NB4 (cell line): ENCODE measurements around the gene SMYD3.

ENCODE experiments used
- DNase-seq: peaks from one replicate; pipeline ENCODE4 v3.0.0; 2010; ENCODE audit warnings: low read depth
- H3K4me3 ChIP-seq: one replicate; pipeline ENCODE4 v1.5.1; 2011; ENCODE audit warnings: mild to moderate bottlenecking, low read depth, low read length, moderate library complexity
- MYC ChIP-seq: IDR thresholded peaks from 2 replicates; pipeline ENCODE4 v1.6.1; 2011; ENCODE audit warnings: low read depth, low read length
- POLR2A ChIP-seq: IDR thresholded peaks from 2 replicates; pipeline ENCODE4 v1.6.1; 2011; ENCODE audit warnings: mild to moderate bottlenecking; ENCODE audit not compliant: insufficient read length; ENCODE audit errors: extremely low read depth
- TF ChIP-seq, protein P1 (sequence below): IDR thresholded peaks from one replicate; pipeline ENCODE4 v1.5.1; 2012; ENCODE audit warnings: low read depth, low read length
- TF ChIP-seq, protein P2 (sequence below): IDR thresholded peaks from 2 replicates; pipeline ENCODE4 v1.6.1; 2011; ENCODE audit warnings: low read depth, low read length

SMYD3 gene

GRCh38 chr1:245986404-245987218, 520.5 kb downstream of the SMYD3 start:
- TF ChIP-seq, protein P1, sequence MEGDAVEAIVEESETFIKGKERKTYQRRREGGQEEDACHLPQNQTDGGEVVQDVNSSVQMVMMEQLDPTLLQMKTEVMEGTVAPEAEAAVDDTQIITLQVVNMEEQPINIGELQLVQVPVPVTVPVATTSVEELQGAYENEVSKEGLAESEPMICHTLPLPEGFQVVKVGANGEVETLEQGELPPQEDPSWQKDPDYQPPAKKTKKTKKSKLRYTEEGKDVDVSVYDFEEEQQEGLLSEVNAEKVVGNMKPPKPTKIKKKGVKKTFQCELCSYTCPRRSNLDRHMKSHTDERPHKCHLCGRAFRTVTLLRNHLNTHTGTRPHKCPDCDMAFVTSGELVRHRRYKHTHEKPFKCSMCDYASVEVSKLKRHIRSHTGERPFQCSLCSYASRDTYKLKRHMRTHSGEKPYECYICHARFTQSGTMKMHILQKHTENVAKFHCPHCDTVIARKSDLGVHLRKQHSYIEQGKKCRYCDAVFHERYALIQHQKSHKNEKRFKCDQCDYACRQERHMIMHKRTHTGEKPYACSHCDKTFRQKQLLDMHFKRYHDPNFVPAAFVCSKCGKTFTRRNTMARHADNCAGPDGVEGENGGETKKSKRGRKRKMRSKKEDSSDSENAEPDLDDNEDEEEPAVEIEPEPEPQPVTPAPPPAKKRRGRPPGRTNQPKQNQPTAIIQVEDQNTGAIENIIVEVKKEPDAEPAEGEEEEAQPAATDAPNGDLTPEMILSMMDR, result no peak
- TF ChIP-seq POLR2A (no peak), MYC (no peak)
- TF ChIP-seq, protein P2, sequence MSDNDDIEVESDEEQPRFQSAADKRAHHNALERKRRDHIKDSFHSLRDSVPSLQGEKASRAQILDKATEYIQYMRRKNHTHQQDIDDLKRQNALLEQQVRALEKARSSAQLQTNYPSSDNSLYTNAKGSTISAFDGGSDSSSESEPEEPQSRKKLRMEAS, result no peak
- DNase-seq, result peak; percentile 10
- no peak overlapping the region for H3K4me3 ChIP-seq

DNA sequence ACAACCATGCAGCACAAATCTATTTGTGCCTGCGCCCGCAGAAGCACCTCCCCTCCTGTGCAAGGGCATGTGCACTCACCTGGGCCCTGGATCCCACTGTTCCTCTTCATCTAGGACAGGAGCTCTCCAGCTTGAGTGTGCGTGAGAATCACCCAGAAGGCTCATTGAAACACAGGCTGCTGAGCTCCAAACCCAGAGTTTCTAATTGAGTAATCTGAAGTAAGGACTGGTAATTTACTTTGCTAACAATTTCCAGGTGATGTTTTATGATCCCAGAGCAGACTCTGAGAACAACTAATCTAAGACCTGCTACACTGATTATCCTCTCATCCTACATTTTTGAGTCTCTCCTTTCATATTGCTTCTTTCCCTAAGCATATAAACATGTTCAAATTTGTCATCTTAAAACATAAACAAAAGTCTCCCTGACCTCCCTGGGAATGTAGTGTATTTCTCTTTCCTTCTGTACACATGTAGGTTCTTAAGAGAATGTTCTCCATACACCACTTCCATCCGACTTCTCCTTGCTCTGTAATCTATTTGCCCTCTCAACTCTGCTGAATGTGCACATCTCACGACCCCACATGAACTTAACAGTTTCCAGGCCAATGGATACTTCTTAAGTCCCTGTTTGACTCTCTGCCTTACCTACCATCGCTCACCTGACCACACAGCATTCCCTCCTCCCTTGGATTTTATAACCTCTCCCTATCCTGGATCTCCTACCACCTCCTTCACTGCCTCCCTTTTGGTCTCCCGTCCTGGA, 522.5 kb downstream of the SMYD3 start:
- DNase-seq, result no peak
- no peak overlapping the region for H3K4me3 ChIP-seq
- TF ChIP-seq, protein P2, result no peak
- TF ChIP-seq, protein P1, result no peak
- TF ChIP-seq POLR2A, result no peak
- TF ChIP-seq MYC, result no peak

GRCh38 chr1:245983294-245983967, 523.6 kb downstream of the SMYD3 start:
- DNase-seq, result no peak
- TF ChIP-seq, protein P1, result no peak
- TF ChIP-seq, protein P2, result no peak
- no peak for TF ChIP-seq MYC
- no peak for TF ChIP-seq POLR2A
- no peak overlapping the region for H3K4me3 ChIP-seq

DNA sequence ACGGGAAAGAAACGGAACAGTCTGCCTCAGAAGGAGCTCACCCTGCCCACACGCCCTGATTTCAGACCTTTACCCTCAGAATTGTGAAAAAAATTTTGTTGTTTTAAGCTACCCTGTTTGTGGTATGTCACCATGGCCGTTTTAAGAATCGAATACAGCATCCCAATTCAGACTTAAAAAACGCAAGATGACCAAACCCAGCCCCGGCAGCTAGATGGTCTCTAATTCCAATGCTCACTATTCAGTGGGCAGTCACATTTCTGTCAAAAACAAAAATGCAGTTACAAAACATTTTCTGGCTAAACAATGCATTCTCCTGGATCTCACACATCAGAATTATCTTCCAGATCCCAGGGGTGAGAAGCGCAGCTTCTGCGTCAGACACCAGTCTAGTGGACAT, 527.5 kb downstream of the SMYD3 start:
- DNase-seq, result no peak
- TF ChIP-seq, protein P1, result no peak
- no peak for TF ChIP-seq POLR2A
- TF ChIP-seq, protein P2, result no peak
- no peak for TF ChIP-seq MYC
- H3K4me3 ChIP-seq, result no peak overlapping the region

GRCh38 chr1:245978915-245979314, 528.2 kb downstream of the SMYD3 start:
- TF ChIP-seq, protein P2, result no peak
- TF ChIP-seq POLR2A (no peak), MYC (no peak)
- TF ChIP-seq, protein P1, result no peak
- DNase-seq, result no peak
- H3K4me3 ChIP-seq, result no peak overlapping the region
